OCI-LY7 (cell line): ENCODE measurements around the gene PDAP1.

Experiments
- CTCF ChIP-seq: fragments of 200-600 bp; sonication (generic); conservative IDR thresholded peaks from 2 replicates; pipeline ENCODE4 v1.5.1; 2014; ENCODE audit warnings: mild to moderate bottlenecking, antibody characterized with exemption, low read length, moderate library complexity, mixed read lengths
- EZH2phosphoT487 ChIP-seq: fragments of 200-600 bp; sonication (generic); IDR thresholded peaks from 2 replicates; pipeline ENCODE4 v1.6.1; 2018; ENCODE audit warnings: low read depth, borderline replicate concordance, mild to moderate bottlenecking, mixed run types, antibody characterized with exemption, low read length, moderate library complexity, mixed read lengths

- TF ChIP-seq CTCF (no peak), EZH2phosphoT487 (no peak)
These were observed 45.1 kb downstream of the PDAP1 start for GRCh38 chr7:99363286-99363685.
